GM19467 (cell line): ENCODE results near the gene RCCD1.
A peak's percentile ranks its signal among the peaks of the same experiment; 100 is the strongest.

ENCODE experiments used
- ATAC-seq: cut with Tn5 transposase; IDR thresholded peaks from one replicate; pipeline ENCODE4 v1.9.1; 2021; ENCODE audit warnings: mild to moderate bottlenecking, moderate library complexity; ENCODE audit not compliant: unreplicated experiment

Gene RCCD1

DNA sequence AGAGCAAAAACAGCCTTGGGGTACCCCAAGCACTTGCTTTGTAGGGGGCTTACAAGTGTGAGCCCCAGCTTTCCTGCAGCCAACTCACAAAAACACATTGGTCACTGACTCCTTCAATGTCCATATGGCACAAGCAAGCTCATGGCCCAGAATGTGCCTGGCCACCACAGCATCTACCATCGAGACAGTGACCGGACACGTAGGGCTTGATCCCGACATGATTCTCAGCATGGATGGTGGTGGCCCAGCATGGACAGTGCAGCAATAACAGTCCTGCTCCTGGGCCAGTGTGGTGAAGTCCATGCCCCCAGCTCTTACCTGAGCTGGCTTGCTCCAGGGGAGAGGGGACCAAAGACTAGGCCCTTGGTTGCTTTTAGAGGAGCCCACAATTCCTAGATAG lies 13.6 kb upstream of the RCCD1 start:
- ATAC-seq, result no peak

- ATAC-seq, result no peak
Observed at GRCh38 chr15:90942354-90943120, 12.1 kb upstream of the RCCD1 start.

DNA sequence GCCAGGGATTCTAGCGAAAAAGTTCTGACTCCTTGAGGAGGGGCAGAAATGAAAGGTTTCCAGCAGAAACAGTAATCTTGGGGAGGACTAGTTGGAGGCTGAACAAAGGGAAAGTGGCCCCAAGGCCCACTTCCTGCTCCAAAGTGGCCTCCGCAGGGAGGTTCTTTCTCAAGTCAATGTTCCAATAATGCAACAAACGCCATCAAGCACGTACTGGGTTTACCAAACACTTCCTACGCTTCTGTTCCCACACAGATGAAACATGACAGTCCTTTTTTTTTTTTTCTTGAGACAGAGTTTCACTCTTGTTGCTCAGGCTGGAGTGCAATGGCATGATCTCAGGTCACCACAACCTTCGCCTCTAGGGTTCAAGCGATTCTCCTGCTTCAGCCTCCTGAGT lies 9.6 kb upstream of the RCCD1 start:
- no peak for ATAC-seq

DNA sequence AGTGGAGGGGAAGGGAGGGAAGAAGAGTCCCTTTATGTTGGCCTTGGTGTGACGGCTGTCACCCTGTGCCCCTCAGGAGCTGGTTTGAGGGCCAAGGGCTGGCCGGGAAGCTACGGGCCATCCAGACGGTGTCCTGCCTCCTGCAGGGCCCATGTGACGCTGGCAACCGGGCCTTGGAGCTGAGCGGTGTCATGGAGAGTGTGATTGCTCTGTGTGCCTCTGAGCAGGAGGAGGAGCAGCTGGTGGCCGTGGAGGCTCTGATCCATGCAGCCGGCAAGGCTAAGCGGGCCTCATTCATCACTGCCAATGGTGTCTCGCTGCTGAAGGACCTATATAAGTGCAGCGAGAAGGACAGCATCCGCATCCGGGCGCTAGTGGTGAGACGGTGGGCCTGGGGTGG lies 8.1 kb upstream of the RCCD1 start:
- no peak for ATAC-seq

- ATAC-seq, result no peak
Observed at GRCh38 chr15:90946941-90947576, 7.6 kb upstream of the RCCD1 start.

DNA sequence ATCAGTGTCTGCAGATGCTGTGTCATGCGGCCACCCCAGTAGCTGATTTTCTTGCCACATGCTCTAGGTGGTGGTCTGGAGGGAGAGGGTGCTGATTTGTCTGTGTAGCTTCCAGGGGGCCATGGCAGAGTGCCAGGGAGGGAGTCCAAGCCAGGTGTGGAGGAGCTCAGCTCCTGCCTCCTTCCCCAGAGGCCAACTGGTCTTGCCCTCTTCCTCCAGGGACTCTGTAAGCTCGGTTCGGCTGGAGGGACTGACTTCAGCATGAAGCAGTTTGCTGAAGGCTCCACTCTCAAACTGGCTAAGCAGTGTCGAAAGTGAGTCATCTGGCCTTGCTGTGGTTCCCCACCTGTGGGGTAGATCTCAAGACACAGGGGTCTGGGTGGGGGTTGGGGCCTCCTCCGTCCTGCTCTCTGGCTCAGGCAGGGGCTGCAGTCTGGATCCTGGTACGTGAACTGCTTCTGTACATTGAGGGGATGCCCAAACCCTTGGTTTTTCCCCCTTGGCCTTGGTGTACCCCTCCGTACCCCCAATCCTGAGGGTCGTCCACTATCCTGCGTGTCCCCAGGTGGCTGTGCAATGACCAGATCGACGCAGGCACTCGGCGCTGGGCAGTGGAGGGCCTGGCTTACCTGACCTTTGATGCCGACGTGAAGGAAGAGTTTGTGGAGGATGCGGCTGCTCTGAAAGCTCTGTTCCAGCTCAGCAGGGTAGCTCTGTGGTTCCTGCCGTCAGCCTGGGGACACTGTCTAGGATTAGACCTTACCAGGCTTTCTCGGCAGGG lies 6.9 kb upstream of the RCCD1 start:
- no peak for ATAC-seq

- ATAC-seq, result no peak
Observed at GRCh38 chr15:90948506-90948905, 6.2 kb upstream of the RCCD1 start.

GRCh38 chr15:90949979-90950675 lies 4.6 kb upstream of the RCCD1 start:
- no peak for ATAC-seq

- ATAC-seq, result no peak
Observed at GRCh38 chr15:90950676-90951075, 4.0 kb upstream of the RCCD1 start.

- no peak for ATAC-seq
Observed at GRCh38 chr15:90952901-90953677, 1.6 kb upstream of the RCCD1 start.

DNA sequence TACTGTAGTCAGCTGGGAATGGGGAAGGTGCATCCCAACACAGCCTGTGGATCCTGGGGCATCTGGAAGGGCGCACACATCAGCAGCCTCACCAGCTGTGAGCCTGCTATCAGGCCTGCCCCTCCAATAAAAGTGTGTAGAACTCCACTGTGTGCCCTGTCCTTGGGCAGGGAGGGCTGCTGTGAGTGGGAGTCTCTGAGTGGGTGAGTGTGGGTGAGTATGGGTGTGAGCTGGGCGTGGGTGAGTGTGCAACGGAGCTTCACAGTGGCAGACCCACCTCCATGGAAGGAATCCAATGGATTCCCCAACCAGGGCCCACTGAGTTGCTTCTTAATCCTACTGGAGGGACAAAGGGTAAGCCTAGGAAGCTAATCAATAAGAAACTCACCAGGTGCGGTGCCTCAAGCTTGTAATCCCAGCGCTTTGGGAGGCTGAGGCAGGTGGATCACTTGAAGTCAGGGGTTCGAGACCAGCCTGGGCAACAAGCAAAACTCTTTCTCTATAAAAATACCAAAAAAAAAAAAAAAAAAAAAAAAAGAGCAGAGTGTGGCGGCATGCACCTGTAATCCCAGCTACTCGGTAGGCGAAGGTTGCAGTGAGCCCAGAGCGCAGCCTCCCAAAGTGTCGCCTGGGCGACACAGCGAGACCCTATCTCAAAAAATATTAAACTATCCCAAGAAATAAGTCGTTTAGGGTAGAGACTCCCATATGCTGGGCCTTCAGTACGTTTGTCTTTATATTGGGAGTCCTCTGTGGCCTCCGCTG lies 555 bp upstream of the RCCD1 start:
- ATAC-seq, result no peak

DNA sequence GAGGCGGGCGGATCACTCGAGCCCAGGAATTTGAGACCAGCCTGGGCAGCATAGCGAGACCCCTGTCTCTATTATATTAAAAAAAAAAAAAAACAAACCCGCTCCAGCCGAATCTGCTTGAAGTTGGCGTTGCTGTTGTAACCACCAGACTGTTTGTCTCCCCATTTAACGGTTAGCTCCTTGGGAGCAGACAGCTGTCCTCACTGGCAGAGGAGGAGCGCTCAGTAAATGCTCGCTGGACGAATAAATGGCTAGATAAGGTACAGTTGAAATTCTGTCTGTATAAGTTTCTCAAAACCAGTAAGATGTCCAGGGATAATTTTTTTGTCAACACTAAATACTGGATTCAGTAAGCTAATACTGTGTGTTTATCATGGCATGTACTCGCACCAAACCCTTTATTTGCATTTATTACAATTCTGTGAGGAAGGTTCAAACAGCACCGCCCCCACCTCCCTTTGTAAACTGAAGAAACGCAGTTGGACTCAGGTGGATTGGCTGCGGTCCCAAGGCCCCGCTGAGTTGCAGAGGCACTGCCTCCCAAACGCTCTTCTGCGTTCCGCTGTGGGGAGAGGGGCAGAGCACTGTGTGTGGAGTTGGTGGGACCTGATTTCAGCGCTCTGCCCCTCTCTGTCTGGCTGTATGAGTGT lies 1.1 kb downstream of the RCCD1 start:
- no peak for ATAC-seq

GRCh38 chr15:90956274-90957030 lies 1.8 kb downstream of the RCCD1 start:
- ATAC-seq, result peak; percentile 32

- no peak for ATAC-seq
Observed at GRCh38 chr15:90957031-90957790, 2.5 kb downstream of the RCCD1 start.

GRCh38 chr15:90957791-90958190 lies 3.1 kb downstream of the RCCD1 start:
- no peak for ATAC-seq

- ATAC-seq, result no peak
Observed at GRCh38 chr15:90959028-90959595, 4.4 kb downstream of the RCCD1 start.

DNA sequence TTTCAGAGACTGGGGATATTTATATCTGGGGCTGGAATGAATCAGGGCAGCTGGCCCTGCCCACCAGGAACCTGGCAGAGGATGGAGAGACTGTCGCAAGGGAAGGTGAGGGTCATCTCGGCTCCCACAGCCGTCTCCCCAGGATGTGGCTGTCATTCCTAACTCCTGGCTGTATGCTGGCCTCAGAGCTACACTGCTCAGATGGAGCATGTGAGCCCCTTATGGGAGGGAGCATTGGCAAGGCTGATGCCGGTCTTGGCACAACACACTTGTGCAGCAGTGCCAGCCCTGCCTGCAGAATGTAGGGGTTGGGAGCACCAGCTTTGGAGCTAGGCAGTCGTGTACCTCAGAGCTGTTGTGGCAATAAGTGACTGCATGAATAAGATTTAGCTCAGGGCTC lies 5.2 kb downstream of the RCCD1 start:
- no peak for ATAC-seq
